Trophoblast cell (in vitro differentiated cells and primary cell): ENCODE results near the gene TBCD.

ENCODE experiments used
- DNase-seq, 2 donors: peaks; one replicate each; pipeline ENCODE4 v3.0.0-alpha.2; 2016
- H2AFZ ChIP-seq: 2 replicates; pipeline ENCODE4 v1.6.1; 2013; ENCODE audit warnings: low read length, moderate library complexity, mild to moderate bottlenecking; ENCODE audit not compliant: insufficient read depth, poor library complexity
- H2AK5ac ChIP-seq: 2 replicates; pipeline ENCODE4 v1.6.1; 2013; ENCODE audit warnings: mild to moderate bottlenecking, low read length
- H2BK120ac ChIP-seq: 2 replicates; pipeline ENCODE4 v1.6.1; 2013; ENCODE audit warnings: low read length, mild to moderate bottlenecking, moderate library complexity; ENCODE audit not compliant: insufficient read depth, poor library complexity
- H2BK12ac ChIP-seq: 2 replicates; pipeline ENCODE4 v1.6.1; 2013; ENCODE audit warnings: mild to moderate bottlenecking, low read length, moderate library complexity
- H2BK5ac ChIP-seq: 2 replicates; pipeline ENCODE4 v1.6.1; 2013; ENCODE audit warnings: low read length, low read depth, moderate library complexity, mild to moderate bottlenecking; ENCODE audit not compliant: poor library complexity
- H3K14ac ChIP-seq: 2 replicates; pipeline ENCODE4 v1.6.1; 2013; ENCODE audit warnings: mild to moderate bottlenecking, low read length
- H3K18ac ChIP-seq: 2 replicates; pipeline ENCODE4 v1.6.1; 2013; ENCODE audit warnings: mild to moderate bottlenecking, low read length
- H3K23ac ChIP-seq: 2 replicates; pipeline ENCODE4 v1.6.1; 2013; ENCODE audit warnings: low read length
- H3K27ac ChIP-seq: 2 replicates; pipeline ENCODE4 v1.5.1; 2013; ENCODE audit warnings: low read depth, mild to moderate bottlenecking, inconsistent platforms, low read length, moderate library complexity
- H3K27me3 ChIP-seq: 2 replicates; pipeline ENCODE4 v1.6.1; 2013; ENCODE audit warnings: inconsistent platforms, mild to moderate bottlenecking, low read length, moderate library complexity; ENCODE audit not compliant: insufficient read depth
- H3K36me3 ChIP-seq, 2 experiments: 1 replicate in 1 of 2; 2 replicates in 1 of 2; pipeline ENCODE4 v1.6.1; 2013; ENCODE audit warnings: low read length in 2 of 2, mild to moderate bottlenecking in 2 of 2, moderate library complexity in 1 of 2; ENCODE audit not compliant: insufficient read depth in 2 of 2, control insufficient read depth in 1 of 2
- H3K4ac ChIP-seq: 2 replicates; pipeline ENCODE4 v1.6.1; 2013; ENCODE audit warnings: low read depth, mild to moderate bottlenecking, low read length, moderate library complexity
- H3K4me1 ChIP-seq, 2 experiments: 1 replicate in 1 of 2; 2 replicates in 1 of 2; pipeline ENCODE4 v1.6.1; 2013; ENCODE audit warnings: low read length in 2 of 2, mild to moderate bottlenecking in 2 of 2, moderate library complexity in 1 of 2; ENCODE audit not compliant: insufficient read depth in 2 of 2, control insufficient read depth in 1 of 2
- H3K4me2 ChIP-seq: 2 replicates; pipeline ENCODE4 v1.6.1; 2013; ENCODE audit warnings: inconsistent platforms, mild to moderate bottlenecking, low read length, moderate library complexity
- H3K4me3 ChIP-seq: 2 replicates; pipeline ENCODE4 v1.5.1; 2013; ENCODE audit warnings: mild to moderate bottlenecking, low read depth, low read length, inconsistent platforms
- H3K79me1 ChIP-seq: one replicate; pipeline ENCODE4 v1.6.1; 2013; ENCODE audit warnings: low read length
- H3K79me2 ChIP-seq: 2 replicates; pipeline ENCODE4 v1.6.1; 2013; ENCODE audit warnings: low read length, mild to moderate bottlenecking; ENCODE audit not compliant: control insufficient read depth, insufficient read depth, poor library complexity
- H3K9ac ChIP-seq: 2 replicates; pipeline ENCODE4 v1.6.1; 2013; ENCODE audit warnings: mild to moderate bottlenecking, low read length
- H3K9me3 ChIP-seq: 2 replicates; pipeline ENCODE4 v1.6.1; 2013; ENCODE audit warnings: low read depth, mild to moderate bottlenecking, control low read depth, inconsistent platforms, low read length; ENCODE audit not compliant: insufficient read depth
- H4K12ac ChIP-seq: 2 replicates; pipeline ENCODE4 v1.6.1; 2013; ENCODE audit warnings: low read depth, mild to moderate bottlenecking, low read length, moderate library complexity
- H4K8ac ChIP-seq: 2 replicates; pipeline ENCODE4 v1.6.1; 2013; ENCODE audit warnings: low read depth, mild to moderate bottlenecking, low read length, moderate library complexity
- H4K91ac ChIP-seq: one replicate; pipeline ENCODE4 v1.6.1; 2013; ENCODE audit warnings: low read depth, mild to moderate bottlenecking, low read length, moderate library complexity
- WGBS: extraction: QIAGEN DNeasy Blood & Tissue Kit; methylation state at CpG from one replicate; pipeline ENCODE4 v1.1.7; 2013; ENCODE audit warnings: missing lambda C conversion rate; ENCODE audit not compliant: insufficient read length, insufficient coverage; ENCODE audit errors: extremely low coverage; 5-methylcytosine and 5-hydroxymethylcytosine counted together

TBCD gene

DNA sequence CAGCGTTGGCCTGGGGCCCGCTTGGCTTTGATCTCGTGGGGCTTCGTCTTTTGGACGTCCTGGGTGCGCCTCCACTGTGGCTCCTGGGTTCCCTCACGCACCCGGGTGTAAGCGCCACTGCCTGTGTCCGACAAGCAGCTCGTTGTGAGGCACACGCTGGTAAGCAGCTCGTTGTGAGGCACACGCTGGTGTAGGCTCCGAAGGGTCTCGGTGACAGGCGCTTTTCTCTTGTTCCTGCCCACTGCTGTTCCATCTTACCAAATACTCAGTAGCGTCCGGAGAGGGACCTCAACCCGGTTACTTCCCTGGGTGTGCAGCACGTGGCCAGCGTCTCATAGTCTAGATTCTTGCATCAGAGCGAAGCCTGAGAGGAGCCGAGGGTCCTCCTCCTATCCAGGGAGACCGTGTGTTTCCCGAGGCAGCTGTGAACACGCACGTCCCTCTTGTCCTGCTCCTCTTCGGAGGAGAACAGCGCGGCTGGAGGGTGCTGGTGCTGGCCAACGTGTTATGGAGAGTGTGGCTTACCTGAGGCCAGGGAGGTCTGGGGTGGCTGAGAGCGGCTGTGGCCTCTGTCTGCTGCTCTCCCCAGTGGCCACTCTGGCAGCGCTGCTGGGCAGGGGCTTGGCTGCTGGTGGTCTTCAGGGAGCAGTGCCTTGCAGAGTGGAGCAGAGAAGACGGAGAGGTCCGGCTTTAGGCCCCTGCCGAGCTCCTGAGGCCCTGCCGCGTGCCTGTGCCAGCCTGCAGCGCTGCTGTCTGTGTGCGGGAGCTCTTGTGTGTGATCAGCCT lies 120.1 kb downstream of the TBCD start:
- H3K79me1 ChIP-seq, result peaks cover 20% of the 10 kb centered on the region
- H3K36me3 ChIP-seq, result peaks cover 11 to 13% of the 10 kb centered on the region in 2 experiments
- DNase-seq, result no peak
- H3K9ac ChIP-seq, result no peak overlapping the region
- no peaks in the 10 kb centered on the region for H3K27me3 ChIP-seq
- H3K27ac ChIP-seq, result no peak overlapping the region
- no peak overlapping the region for H4K12ac ChIP-seq
- WGBS, result no CpG with 5 or more reads among the region's 41 CpGs
- H3K4me3 ChIP-seq, result no peak overlapping the region
- H2AK5ac ChIP-seq, result no peak overlapping the region
- peaks cover 17 to 23% of the 10 kb centered on the region in 2 experiments for H3K4me1 ChIP-seq
- no peak overlapping the region for H2AFZ ChIP-seq
- H3K4ac ChIP-seq, result no peak overlapping the region
- H2BK12ac ChIP-seq, result no peak overlapping the region
- no peaks in the 10 kb centered on the region for H3K9me3 ChIP-seq
- no peak overlapping the region for H3K18ac ChIP-seq
- H4K8ac ChIP-seq, result no peak overlapping the region
- no peak overlapping the region for H4K91ac ChIP-seq
- no peak overlapping the region for H3K14ac ChIP-seq
- no peak overlapping the region for H3K4me2 ChIP-seq
- H3K79me2 ChIP-seq, result no peaks in the 10 kb centered on the region
- H2BK120ac ChIP-seq, result no peak overlapping the region
- no peak overlapping the region for H3K23ac ChIP-seq
- H2BK5ac ChIP-seq, result no peak overlapping the region

DNA sequence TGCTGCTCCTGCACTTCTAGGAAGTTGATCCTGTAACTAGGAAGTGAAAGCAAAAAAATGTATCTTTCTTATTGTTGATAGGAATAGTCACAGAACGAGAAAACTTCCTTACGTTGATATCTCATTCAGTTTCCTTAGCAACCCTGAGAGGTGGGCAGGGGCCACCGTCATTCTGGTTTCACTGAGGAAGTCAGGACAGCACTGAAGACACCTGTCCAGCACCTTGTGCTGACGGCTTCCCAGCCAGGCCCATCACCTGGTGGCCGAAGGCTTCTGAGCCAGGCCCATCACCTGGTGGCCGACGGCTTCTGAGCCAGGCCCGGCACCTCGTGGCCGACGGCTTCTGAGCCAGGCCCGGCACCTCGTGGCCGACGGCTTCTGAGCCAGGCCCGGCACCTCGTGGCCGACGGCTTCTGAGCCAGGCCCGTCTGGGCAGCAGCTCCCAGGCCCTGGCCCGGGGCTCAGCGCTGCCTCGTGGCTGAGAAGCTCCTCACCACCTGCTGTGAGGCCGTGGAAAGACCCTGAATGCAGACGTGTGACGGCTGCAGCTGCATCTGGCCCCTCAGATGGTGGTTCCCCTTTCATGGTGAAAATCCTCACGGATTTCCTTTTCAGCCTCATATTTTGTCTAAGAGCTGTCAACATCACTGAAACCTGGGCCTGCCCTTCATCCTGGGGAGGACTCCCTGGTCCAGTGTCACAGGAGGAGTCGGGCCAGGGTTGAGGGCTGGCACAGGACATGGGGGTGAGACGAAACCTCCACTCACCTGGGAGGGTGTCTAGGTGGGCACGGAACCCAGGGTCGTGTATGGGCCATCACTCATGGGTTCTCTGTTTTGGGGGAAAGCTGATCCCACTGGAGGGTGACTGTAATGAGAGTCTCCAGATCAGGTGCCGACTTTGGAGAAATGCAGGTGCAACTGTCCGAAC lies 121.0 kb downstream of the TBCD start:
- peak overlapping the region; percentile 49 for H2AK5ac ChIP-seq
- no peak for DNase-seq
- H3K4ac ChIP-seq, result no peak overlapping the region
- H2AFZ ChIP-seq, result no peak overlapping the region
- no CpG with 5 or more reads among the region's 33 CpGs for WGBS
- no peak overlapping the region for H3K4me3 ChIP-seq
- H3K27me3 ChIP-seq, result no peaks in the 10 kb centered on the region
- no peak overlapping the region for H2BK5ac ChIP-seq
- no peaks in the 10 kb centered on the region for H3K79me2 ChIP-seq
- H3K9ac ChIP-seq, result no peak overlapping the region
- no peak overlapping the region for H4K8ac ChIP-seq
- H3K27ac ChIP-seq, result no peak overlapping the region
- no peak overlapping the region for H2BK120ac ChIP-seq
- H3K4me1 ChIP-seq, result peaks cover 13 to 19% of the 10 kb centered on the region in 2 experiments
- H3K4me2 ChIP-seq, result no peak overlapping the region
- no peak overlapping the region for H3K18ac ChIP-seq
- H3K36me3 ChIP-seq, result peaks cover 11 to 13% of the 10 kb centered on the region in 2 experiments
- peak overlapping the region; percentile 26 for H4K91ac ChIP-seq
- no peak overlapping the region for H4K12ac ChIP-seq
- no peaks in the 10 kb centered on the region for H3K9me3 ChIP-seq
- H3K14ac ChIP-seq, result no peak overlapping the region
- peaks cover 15% of the 10 kb centered on the region for H3K79me1 ChIP-seq
- H2BK12ac ChIP-seq, result no peak overlapping the region
- no peak overlapping the region for H3K23ac ChIP-seq

DNA sequence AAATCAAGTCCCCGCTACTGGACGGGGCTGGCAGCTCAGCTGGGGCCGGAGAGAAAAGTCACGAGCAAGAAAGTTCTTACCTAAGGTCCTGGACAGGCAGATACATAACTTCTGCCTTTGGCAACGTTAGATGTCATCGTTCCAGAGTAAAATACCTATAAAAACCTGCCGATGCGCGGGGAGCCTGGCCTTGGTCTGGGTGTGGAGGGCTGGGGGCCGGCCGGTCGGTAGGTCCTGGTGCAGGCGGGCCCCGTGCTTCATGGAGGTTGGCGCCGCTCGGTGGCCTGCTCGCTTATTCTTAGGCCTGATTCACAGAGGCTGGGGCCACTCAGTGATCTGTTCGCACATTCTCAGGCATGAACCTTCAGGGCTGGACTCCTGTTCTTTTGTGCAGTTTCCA lies 121.7 kb downstream of the TBCD start:
- H3K4ac ChIP-seq, result no peak overlapping the region
- H3K36me3 ChIP-seq, result peaks cover 11 to 13% of the 10 kb centered on the region in 2 experiments
- no peak overlapping the region for H4K8ac ChIP-seq
- no peak for DNase-seq
- H4K12ac ChIP-seq, result no peak overlapping the region
- WGBS, result no CpG with 5 or more reads among the region's 19 CpGs
- no peak overlapping the region for H3K4me2 ChIP-seq
- H2AFZ ChIP-seq, result no peak overlapping the region
- no peak overlapping the region for H3K23ac ChIP-seq
- H3K18ac ChIP-seq, result no peak overlapping the region
- H4K91ac ChIP-seq, result peak overlapping the region; percentile 53
- H2AK5ac ChIP-seq, result no peak overlapping the region
- no peak overlapping the region for H3K27ac ChIP-seq
- peaks cover 13 to 19% of the 10 kb centered on the region in 2 experiments for H3K4me1 ChIP-seq
- H3K79me2 ChIP-seq, result no peaks in the 10 kb centered on the region
- no peak overlapping the region for H3K4me3 ChIP-seq
- peaks cover 15% of the 10 kb centered on the region for H3K79me1 ChIP-seq
- H2BK120ac ChIP-seq, result no peak overlapping the region
- H3K9ac ChIP-seq, result no peak overlapping the region
- H3K9me3 ChIP-seq, result no peaks in the 10 kb centered on the region
- no peaks in the 10 kb centered on the region for H3K27me3 ChIP-seq
- H2BK12ac ChIP-seq, result no peak overlapping the region
- H2BK5ac ChIP-seq, result no peak overlapping the region
- no peak overlapping the region for H3K14ac ChIP-seq

DNA sequence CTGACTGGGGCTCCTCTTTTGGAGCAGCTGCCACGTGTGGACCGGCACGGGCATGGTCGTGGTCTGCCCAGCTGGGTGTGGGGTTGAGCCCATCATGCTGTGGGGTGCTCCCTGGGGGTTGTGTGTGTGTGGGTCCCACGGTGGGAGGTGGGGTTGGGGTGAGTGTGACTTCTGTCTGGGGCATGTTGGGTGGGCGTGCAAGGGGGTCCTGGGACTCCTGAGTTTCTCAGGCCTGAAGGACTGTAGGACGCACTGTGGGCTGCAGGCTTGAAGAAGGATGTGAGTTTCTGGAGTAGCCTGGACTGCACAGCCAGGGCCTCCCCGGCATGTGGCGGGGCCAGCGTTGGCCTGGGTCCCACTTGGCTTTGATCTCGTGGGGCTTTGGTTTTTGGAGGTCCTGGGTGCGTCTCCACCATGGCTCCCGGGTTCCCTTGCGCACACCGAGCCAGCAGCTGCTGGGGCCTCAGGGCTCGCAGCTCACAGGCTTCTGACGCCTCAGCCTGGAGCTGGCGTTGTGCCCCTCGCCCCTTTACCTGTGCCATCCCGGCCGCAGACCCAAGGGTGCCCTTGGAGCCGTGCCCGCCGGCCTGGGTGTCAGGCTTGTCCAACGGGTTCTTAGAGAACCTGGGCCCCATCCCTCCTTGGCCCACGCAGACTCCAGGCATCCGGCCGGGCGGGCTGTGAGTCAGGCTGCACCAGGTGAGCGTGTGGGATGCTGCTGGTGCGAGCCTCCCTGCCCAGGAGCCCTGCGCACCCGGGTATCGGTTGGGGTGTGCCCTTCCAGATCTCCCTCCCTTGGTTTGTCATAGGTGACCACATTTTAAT lies 122.4 kb downstream of the TBCD start:
- no peaks in the 10 kb centered on the region for H3K79me2 ChIP-seq
- no CpG with 5 or more reads among the region's 34 CpGs for WGBS

More for the DNA sequence above, 122.4 kb downstream of the TBCD start:
- peaks cover 1% of the 10 kb centered on the region for H3K9me3 ChIP-seq
- H2BK12ac ChIP-seq, result peak overlapping the region; percentile 60
- no peak overlapping the region for H2BK5ac ChIP-seq
- H3K4ac ChIP-seq, result peak overlapping the region; percentile 17
- H3K9ac ChIP-seq, result no peak overlapping the region
- peak; percentile 91 to 94 for DNase-seq
- peak overlapping the region; percentile 48 for H3K18ac ChIP-seq
- H3K14ac ChIP-seq, result peak overlapping the region; percentile 42
- H4K8ac ChIP-seq, result no peak overlapping the region
- peak overlapping the region; percentile 30 for H2BK120ac ChIP-seq
- no peak overlapping the region for H3K23ac ChIP-seq
- no peaks in the 10 kb centered on the region for H3K27me3 ChIP-seq
- H3K79me1 ChIP-seq, result peaks cover 15% of the 10 kb centered on the region
- H2AK5ac ChIP-seq, result peak overlapping the region; percentile 66
- no peak overlapping the region for H3K27ac ChIP-seq
- H3K4me2 ChIP-seq, result no peak overlapping the region
- no peak overlapping the region for H4K12ac ChIP-seq
- peak overlapping the region; percentile 53 for H4K91ac ChIP-seq
- no peak overlapping the region for H3K4me3 ChIP-seq
- peaks cover 13% of the 10 kb centered on the region in 2 experiments for H3K36me3 ChIP-seq
- H3K4me1 ChIP-seq, result peaks cover 13 to 19% of the 10 kb centered on the region in 2 experiments
- H2AFZ ChIP-seq, result no peak overlapping the region
